HUES48 (cell line): ENCODE measurements around the gene SIM2.
A peak's percentile ranks its signal among the peaks of the same experiment; 100 is the strongest.

ENCODE experiments used
- H3K27ac ChIP-seq: one replicate; pipeline ENCODE4 v1.7.0; 2013; ENCODE audit warnings: low read depth, low read length, inconsistent platforms
- H3K27me3 ChIP-seq: 2 replicates; pipeline ENCODE4 v1.6.1; 2013; ENCODE audit warnings: mild to moderate bottlenecking, low read length; ENCODE audit not compliant: control insufficient read depth, insufficient read depth
- H3K36me3 ChIP-seq: 2 replicates; pipeline ENCODE4 v1.6.1; 2013; ENCODE audit warnings: low read length; ENCODE audit not compliant: control insufficient read depth, insufficient read depth
- H3K4me1 ChIP-seq: 2 replicates; pipeline ENCODE4 v1.6.1; 2013; ENCODE audit warnings: mild to moderate bottlenecking, low read length; ENCODE audit not compliant: control insufficient read depth, insufficient read depth
- H3K4me3 ChIP-seq: 2 replicates; pipeline ENCODE4 v1.5.1; 2013; ENCODE audit warnings: mild to moderate bottlenecking, low read depth, low read length
- H3K9ac ChIP-seq: 2 replicates; pipeline ENCODE4 v1.6.1; 2013; ENCODE audit warnings: mild to moderate bottlenecking, low read depth, low read length, moderate library complexity
- H3K9me3 ChIP-seq: 2 replicates; pipeline ENCODE4 v1.6.1; 2013; ENCODE audit warnings: low read length; ENCODE audit not compliant: control insufficient read depth, insufficient read depth

Gene SIM2

DNA sequence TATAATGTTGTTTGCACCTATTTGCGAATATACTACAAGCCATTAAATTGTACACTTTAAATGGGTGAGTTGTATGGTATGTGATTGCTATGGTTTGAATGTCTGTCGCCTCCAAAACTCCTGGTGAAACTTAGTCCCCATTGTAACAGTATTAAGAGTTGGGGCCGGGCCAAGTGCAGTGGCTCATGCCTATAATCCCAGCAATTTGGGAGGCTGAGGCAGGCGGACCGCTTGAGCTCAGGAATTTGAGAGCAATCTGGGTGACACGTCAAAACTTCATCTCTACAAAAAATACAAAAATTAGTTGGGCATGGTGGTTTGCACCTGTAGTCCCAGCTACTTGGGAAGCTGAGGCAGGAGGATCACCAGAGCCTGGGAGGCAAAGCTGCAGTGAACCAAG lies 12.0 kb upstream of the SIM2 start:
- Histone ChIP-seq H3K4me1 (no peaks in the 10 kb centered on the region), H3K4me3 (no peak overlapping the region), H3K27ac (no peak overlapping the region), H3K9me3 (no peaks in the 10 kb centered on the region), H3K9ac (no peak overlapping the region), H3K27me3 (peaks cover 88% of the 10 kb centered on the region), H3K36me3 (no peaks in the 10 kb centered on the region)

DNA sequence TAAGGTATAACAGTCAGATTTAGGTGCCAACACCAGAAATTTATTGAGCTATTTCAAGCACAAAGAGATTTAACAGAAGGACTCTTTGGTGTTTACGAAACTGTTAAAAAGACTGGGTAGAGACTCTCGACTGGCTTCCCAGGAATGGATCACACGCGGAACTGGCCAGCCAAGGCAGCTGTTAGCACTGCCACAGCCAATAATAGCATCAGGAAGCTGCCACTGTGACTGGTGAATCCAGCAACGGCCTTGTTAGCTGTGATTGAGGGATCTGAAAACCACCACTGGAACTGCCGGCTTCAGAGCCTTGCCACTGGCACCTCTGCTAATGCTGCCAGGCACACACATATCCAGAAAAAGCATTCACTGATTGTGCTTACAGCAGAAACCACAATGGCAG lies 10.6 kb upstream of the SIM2 start:
- H3K4me3 ChIP-seq: no peak overlapping the region
- H3K27me3 ChIP-seq: peaks cover 92% of the 10 kb centered on the region
- no peak overlapping the region for H3K9ac ChIP-seq
- H3K9me3 ChIP-seq: no peaks in the 10 kb centered on the region
- peaks cover 6% of the 10 kb centered on the region; the same call in 1 of the 2 replicates for H3K4me1 ChIP-seq
- H3K27ac ChIP-seq: no peak overlapping the region
- H3K36me3 ChIP-seq: no peaks in the 10 kb centered on the region

DNA sequence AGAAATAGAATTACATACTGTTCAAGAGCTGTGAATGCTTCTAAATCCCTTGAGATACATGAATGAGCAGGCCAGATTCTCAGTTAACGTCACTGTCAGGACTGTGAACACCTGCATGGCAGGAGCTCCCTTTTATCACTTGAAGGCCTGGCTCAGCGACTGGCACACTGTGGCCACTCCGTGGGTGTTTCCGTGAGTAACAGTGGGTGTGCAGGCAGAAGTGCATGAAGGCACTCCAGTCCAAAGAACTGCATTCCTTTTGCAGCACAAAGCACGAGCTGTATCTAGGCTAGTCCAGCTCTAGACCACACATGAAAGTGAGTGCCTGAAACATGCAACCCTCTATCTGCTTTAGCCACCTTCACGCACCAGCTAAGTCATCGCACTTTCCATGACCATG lies 9.6 kb upstream of the SIM2 start:
- Histone ChIP-seq H3K9ac (no peak overlapping the region), H3K36me3 (no peaks in the 10 kb centered on the region), H3K4me3 (no peak overlapping the region), H3K27me3 (peaks cover 95% of the 10 kb centered on the region), H3K4me1 (peaks cover 15% of the 10 kb centered on the region), H3K27ac (no peak overlapping the region), H3K9me3 (no peaks in the 10 kb centered on the region)

DNA sequence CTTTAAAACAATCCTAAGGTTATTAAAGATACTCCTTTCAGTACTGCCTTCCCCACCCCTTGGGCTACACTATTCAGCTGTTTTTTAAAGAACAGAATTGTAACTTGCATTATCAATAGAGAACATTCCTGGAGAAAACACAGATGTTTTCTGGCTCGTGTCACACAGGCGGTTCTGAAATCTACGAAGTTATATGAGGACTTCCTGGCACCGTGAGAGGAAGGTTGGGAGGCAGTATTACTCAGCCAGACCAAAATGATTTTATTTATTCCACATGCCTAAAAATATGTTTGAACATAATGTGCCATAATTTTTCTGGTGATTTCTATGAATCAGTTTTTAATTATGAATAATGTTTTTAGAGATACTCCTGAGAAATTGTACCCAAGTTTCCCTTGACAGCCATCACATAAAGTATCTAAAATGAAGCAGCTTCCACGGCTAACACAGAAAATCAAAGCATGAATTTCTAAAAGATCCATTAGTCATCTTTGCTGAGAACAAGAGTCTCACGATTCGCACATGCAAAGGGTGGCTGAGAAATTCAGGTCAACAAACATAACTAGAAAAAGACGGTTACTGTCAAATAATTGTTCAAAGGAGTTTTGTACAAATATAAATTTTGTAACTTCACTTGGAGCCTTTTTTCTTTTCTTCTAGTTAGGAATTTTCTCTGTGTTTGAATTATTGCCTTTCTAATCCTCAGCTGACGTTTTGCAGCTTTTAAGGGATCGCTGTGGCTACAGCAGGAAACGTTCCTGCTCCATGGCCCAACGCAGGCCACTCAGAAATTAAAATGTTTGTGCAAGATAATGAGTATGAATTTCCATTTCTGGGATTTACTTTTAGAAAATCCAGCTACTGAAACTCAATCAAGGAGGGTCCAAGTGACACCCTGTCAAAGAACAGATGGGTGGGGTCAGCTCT lies 8.0 kb upstream of the SIM2 start:
- no peak overlapping the region for H3K9ac ChIP-seq
- no peaks in the 10 kb centered on the region for H3K36me3 ChIP-seq
- H3K27me3 ChIP-seq: peaks cover 95% of the 10 kb centered on the region
- H3K9me3 ChIP-seq: no peaks in the 10 kb centered on the region
- H3K27ac ChIP-seq: no peak overlapping the region
- H3K4me3 ChIP-seq: no peak overlapping the region
- H3K4me1 ChIP-seq: peaks cover 21% of the 10 kb centered on the region

DNA sequence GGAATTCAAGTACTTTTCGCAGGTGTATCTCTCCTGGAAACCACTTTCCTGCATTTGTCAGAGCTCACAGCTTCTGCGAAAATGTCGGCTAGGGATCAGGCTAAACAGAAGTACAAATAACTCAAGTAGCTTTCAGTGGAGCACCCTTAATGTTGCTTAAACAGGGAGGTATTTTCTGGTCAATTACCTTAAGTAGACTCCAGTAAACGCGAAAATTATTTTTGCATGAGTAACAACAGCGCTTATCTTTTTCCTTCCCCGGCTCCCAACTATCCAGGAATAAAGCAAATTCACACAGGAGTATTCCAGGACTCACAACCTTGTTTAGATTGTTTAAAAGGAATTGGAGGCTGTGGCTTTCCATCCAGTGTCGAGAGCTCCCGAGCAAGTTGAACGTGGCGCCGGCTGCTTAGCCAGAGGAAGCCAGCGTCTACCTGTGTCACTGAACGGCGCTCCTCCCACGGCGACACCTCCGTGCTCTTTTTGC lies 7.3 kb upstream of the SIM2 start:
- H3K27ac ChIP-seq: no peak overlapping the region
- no peaks in the 10 kb centered on the region for H3K36me3 ChIP-seq
- H3K4me1 ChIP-seq: peaks cover 27% of the 10 kb centered on the region
- H3K9ac ChIP-seq: no peak overlapping the region
- H3K4me3 ChIP-seq: no peak overlapping the region
- H3K9me3 ChIP-seq: no peaks in the 10 kb centered on the region
- peaks cover 97% of the 10 kb centered on the region for H3K27me3 ChIP-seq

DNA sequence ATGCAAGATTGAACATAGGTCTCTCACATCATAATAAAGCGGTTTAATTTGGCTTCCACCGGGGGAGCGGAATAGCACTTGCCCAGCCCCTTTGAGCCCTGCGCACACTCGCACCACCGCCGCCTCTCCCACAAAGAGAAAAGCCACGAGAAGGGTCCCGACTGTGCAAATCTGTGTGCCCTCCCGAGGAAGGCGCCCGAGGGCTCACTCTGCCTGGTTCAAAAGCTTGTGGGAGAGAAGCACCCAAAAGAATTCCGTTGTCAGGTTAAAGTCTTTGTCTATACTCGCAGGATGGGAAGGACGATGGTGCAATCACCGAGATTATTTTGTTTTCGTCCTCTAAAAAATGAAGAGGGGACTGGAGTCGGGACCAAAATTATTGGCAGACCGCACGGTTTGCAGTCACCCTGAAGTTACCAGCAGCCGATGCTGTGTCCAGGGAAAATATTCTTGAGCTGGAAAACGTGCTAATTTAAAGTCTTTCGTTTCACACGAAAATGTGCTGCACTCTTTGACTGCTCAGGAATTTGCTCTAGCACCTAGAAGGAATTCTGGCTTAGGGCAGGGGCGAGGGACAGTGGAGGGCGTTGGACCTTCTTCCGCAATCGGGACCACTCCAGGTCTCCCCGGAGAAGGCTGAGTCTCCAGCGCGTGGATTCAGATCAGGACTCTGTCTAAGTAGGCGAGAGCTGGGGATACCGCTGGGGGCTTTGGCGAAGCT lies 6.6 kb upstream of the SIM2 start:
- peaks cover 27% of the 10 kb centered on the region for H3K4me1 ChIP-seq
- H3K4me3 ChIP-seq: no peak overlapping the region; the same call in 1 of the 2 replicates
- H3K27me3 ChIP-seq: peaks cover 99% of the 10 kb centered on the region
- H3K36me3 ChIP-seq: no peaks in the 10 kb centered on the region
- H3K27ac ChIP-seq: no peak overlapping the region
- no peak overlapping the region for H3K9ac ChIP-seq
- no peaks in the 10 kb centered on the region for H3K9me3 ChIP-seq

DNA sequence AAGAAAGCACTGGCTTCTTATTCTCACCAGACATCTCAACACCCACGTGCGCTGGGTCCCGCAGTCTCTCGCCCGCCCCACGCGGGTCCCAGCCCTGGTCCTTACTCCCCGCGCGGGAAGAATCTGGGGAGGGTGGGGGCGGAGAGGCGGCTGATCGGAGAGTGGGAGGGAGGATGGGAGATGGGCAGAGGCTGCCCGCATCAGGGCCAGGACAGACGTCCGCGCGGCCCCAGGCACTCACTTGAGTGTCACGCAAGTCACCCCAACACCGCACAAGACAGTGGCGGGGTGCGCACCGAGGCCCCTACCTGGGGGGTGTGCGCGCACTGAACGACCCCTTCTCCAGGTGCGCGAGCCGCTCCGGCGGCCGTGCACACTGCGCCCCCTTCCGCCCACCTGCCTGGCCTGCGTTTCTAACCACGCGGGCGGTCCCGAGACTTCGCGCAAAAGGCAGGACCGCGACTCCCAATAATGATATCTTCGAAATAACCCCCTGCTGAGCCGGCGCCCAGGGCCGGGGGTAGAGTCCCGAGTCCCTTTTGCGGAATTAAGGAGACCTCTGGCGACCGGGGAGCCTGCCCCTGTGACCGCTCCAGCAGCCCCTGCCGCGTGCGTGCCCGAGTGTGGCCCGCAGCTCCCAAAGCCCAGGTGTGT lies 6.0 kb upstream of the SIM2 start:
- peak overlapping the region; percentile 36; the same call in 1 of the 2 replicates for H3K4me3 ChIP-seq
- peaks cover 100% of the 10 kb centered on the region for H3K27me3 ChIP-seq

DNA sequence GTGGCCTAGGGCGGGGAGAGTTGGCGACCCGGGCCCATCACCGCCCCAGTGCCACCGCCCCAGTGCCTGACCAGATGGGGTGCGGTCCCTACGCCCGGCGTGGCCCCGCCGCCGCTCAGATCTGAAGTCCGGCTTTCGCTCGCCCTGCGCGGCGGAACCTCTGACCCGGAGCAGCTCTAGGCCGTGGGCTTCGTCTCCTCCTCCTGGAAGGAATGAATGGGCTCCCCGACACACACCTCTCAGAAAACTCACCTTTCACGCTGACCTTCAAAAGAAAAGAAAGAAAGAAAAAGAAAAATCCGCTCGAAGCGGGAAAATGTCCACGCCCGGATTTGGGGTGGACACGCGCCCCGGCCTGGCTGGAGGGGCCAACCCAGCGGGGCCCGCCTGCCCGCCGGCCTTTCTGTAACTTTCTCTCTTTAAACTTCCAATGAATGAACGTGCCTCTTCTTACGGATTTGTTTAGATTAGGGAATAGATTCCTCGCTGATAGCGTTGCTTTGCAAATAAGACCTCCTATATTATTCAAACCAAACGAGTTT lies 5.4 kb upstream of the SIM2 start:
- H3K4me3 ChIP-seq: peak overlapping the region; percentile 36; the same call in 1 of the 2 replicates
- peaks cover 32% of the 10 kb centered on the region for H3K4me1 ChIP-seq
- H3K27me3 ChIP-seq: peaks cover 100% of the 10 kb centered on the region
- H3K36me3 ChIP-seq: no peaks in the 10 kb centered on the region
- H3K9me3 ChIP-seq: no peaks in the 10 kb centered on the region
- no peak overlapping the region for H3K27ac ChIP-seq
- no peak overlapping the region for H3K9ac ChIP-seq

More for the DNA sequence above, 6.0 kb upstream of the SIM2 start:
- Histone ChIP-seq H3K4me1 (peaks cover 31% of the 10 kb centered on the region), H3K36me3 (no peaks in the 10 kb centered on the region), H3K9me3 (no peaks in the 10 kb centered on the region), H3K27ac (no peak overlapping the region), H3K9ac (no peak overlapping the region)

DNA sequence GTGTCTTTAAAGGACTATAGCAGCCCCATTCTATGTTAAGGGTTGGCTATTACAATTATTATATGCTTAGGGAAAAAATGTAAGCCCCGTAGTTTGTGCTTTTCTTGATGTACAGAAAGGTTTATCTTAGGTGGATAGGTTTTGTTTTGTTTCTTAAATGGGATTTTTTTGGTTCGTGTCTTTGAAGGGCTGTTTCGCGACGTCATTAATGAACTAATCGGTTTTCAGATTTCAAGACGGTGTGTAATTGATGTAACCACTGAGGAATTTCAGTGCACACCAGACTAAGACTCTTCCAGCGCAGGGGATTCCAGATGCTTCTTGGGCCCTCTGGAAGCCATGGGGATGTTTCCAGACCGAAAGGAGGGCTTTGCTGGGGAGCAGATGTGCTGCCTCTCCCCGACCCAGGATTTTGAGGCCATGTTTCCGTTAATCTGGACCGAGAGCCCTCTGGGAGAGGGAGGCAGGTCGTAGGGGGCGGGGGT lies 4.8 kb upstream of the SIM2 start:
- H3K27me3 ChIP-seq: peaks cover 99% of the 10 kb centered on the region

DNA sequence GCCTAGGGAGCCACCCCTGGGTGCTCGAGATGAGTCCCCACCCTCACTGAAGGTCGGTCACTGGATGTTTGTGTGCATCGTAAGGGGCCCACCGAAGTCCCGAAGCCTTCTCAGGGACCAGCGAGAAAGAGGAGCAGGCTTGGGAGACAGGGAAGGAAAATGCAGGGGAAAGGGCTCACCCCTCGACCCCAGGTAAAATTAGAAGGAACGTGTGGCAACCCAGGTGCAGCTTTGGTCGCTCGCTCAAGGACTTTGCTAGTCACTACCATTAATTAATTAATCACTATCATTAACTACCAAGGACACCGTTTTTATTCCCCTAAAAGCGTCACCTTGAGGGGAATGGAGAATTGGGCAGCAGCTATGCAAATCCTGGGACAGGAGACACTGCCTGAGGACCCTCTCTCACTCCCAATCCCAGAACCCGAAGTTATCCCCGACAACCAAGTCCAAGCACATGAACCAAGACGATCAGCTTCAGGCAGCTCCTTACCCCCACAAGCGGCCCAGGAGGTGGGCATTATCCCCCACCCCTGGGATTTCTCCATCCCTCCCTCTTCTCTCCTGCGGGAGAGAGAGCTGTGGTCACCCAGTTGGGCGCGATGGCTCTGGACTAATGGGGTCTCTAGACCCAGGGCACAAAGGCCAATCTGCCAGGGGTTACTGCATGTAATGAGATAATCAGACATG lies 4.2 kb upstream of the SIM2 start:
- Histone ChIP-seq H3K36me3 (no peaks in the 10 kb centered on the region), H3K4me1 (peaks cover 32% of the 10 kb centered on the region), H3K27me3 (peaks cover 99% of the 10 kb centered on the region), H3K9me3 (no peaks in the 10 kb centered on the region), H3K27ac (no peak overlapping the region), H3K9ac (no peak overlapping the region), H3K4me3 (no peak overlapping the region)

More for the DNA sequence above, 4.8 kb upstream of the SIM2 start:
- Histone ChIP-seq H3K9me3 (no peaks in the 10 kb centered on the region), H3K9ac (no peak overlapping the region), H3K4me3 (no peak overlapping the region), H3K36me3 (no peaks in the 10 kb centered on the region), H3K4me1 (peaks cover 32% of the 10 kb centered on the region), H3K27ac (no peak overlapping the region)
